Endothelial cell of umbilical vein (primary cell): ENCODE measurements around the gene TSACC. TPM values are rescaled to one million over a fixed set of nuclear protein-coding genes. Genes with fewer than 3 reads are reported as not detected.
"Not testable (repeated sequence)": the region's sequence is repeated elsewhere in the genome, so short reads cannot be mapped to it uniquely, and the experiment has no call there.

Experiments
- BruUV-seq: library from RNA; stranded (reverse); fragments of 400-500 nt; replicated peaks from 2 replicates; lab custom pipeline; 2021; lab: Mats Ljungman, UMichigan
- CTCF ChIA-PET: fragments of 300-600, 350-600 bp; sonication (Branson Sonifier 250); formaldehyde crosslinking; loops from one replicate; lab custom pipeline; 2021; ENCODE audit warnings: antibody characterized with exemption, inconsistent platforms; lab: Charles Lee
- POLR2A ChIA-PET: fragments of 300-600, 350-600 bp; sonication (Branson Sonifier 250); formaldehyde crosslinking; loops from one replicate; lab custom pipeline; 2021; ENCODE audit warnings: antibody characterized with exemption, inconsistent platforms; lab: Charles Lee
- DNase-seq: peaks from one replicate; pipeline ENCODE4 v3.0.0-alpha.2; 2011; ENCODE audit warnings: low read depth, low spot score
- FAIRE-seq: peaks from 2 replicates; lab custom pipeline; 2011; peaks lifted over from hg19 to GRCh38; lab: Jason Lieb, UNC
- H2AFZ ChIP-seq: 2 replicates; pipeline ENCODE4 v1.6.0; 2012; ENCODE audit warnings: low read depth, low read length, control low read depth, inconsistent platforms
- H3K27ac ChIP-seq: 2 replicates; pipeline ENCODE4 v1.5.1; 2011; ENCODE audit warnings: low read depth, mild to moderate bottlenecking, control low read depth, low read length, moderate library complexity; ENCODE audit not compliant: insufficient read depth
- H3K27me3 ChIP-seq, 2 experiments: 2 replicates each; pipeline versions ENCODE4 v1.6.0 to v1.6.1; 2011; ENCODE audit warnings: low read length in 2 of 2, mixed read lengths in 1 of 2; ENCODE audit not compliant: control insufficient read depth in 2 of 2, insufficient read depth in 2 of 2
- H3K36me3 ChIP-seq, 2 experiments: 2 replicates in 1 of 2; 3 replicates in 1 of 2; pipeline ENCODE4 v1.5.1; 2011; ENCODE audit warnings: low read length in 2 of 2, mild to moderate bottlenecking in 1 of 2, moderate library complexity in 1 of 2; ENCODE audit not compliant: control insufficient read depth in 2 of 2, insufficient read depth in 2 of 2; ENCODE audit errors: extremely low read depth in 1 of 2
- H3K4me1 ChIP-seq: 3 replicates; pipeline ENCODE4 v1.5.1; 2011; ENCODE audit warnings: mild to moderate bottlenecking, low read length; ENCODE audit not compliant: control insufficient read depth, insufficient read depth; ENCODE audit errors: extremely low read depth
- H3K4me2 ChIP-seq: 2 replicates; pipeline ENCODE4 v1.6.1; 2011; ENCODE audit warnings: low read length, control low read depth, mixed read lengths; ENCODE audit not compliant: insufficient read depth
- H3K4me3 ChIP-seq, 3 experiments: fragments of 200-600 bp in 1 of 3; sonication (generic), shearing (Covaris generic) in 1 of 3; replicated peaks in 1 of 3; 2 replicates each; pipeline ENCODE4 v1.5.1; 2011 to 2016; ENCODE audit warnings: control low read depth in 3 of 3, low read length in 3 of 3, mild to moderate bottlenecking in 2 of 3, inconsistent platforms in 1 of 3, low read depth in 1 of 3, moderate library complexity in 1 of 3; ENCODE audit not compliant: insufficient read depth in 1 of 3
- H3K79me2 ChIP-seq: 2 replicates; pipeline ENCODE4 v1.6.0; 2012; ENCODE audit warnings: low read length, inconsistent platforms; ENCODE audit not compliant: control insufficient read depth, insufficient read depth
- H3K9ac ChIP-seq: replicated peaks from 2 replicates; pipeline ENCODE3; 2011; ENCODE audit warnings: low read length, control low read depth; ENCODE audit not compliant: insufficient read depth; ENCODE audit errors: extremely low read depth
- H3K9me1 ChIP-seq: replicated peaks from 3 replicates; pipeline ENCODE4 v1.6.0; 2011; ENCODE audit warnings: mild to moderate bottlenecking, low read length; ENCODE audit not compliant: control insufficient read depth, insufficient read depth; ENCODE audit errors: extremely low read depth
- H3K9me3 ChIP-seq: replicated peaks from 2 replicates; pipeline ENCODE4 v1.5.1; 2012; ENCODE audit warnings: low read length, inconsistent platforms; ENCODE audit not compliant: control insufficient read depth, insufficient read depth
- H4K20me1 ChIP-seq: replicated peaks from 2 replicates; pipeline ENCODE3; 2011; ENCODE audit warnings: mild to moderate bottlenecking, low read length; ENCODE audit not compliant: control insufficient read depth, insufficient read depth; ENCODE audit errors: extremely low read depth
- EZH2 ChIP-seq: IDR thresholded peaks from 2 replicates; pipeline ENCODE4 v1.6.1; 2012; ENCODE audit warnings: borderline replicate concordance, low read depth, mild to moderate bottlenecking, moderate library complexity, low read length, inconsistent platforms; ENCODE audit not compliant: severe bottlenecking
- FOS ChIP-seq: IDR thresholded peaks from 2 replicates; pipeline ENCODE4 v1.6.1; 2011; ENCODE audit warnings: mild to moderate bottlenecking, low read length, moderate library complexity, borderline replicate concordance; ENCODE audit not compliant: insufficient read depth
- GATA2 ChIP-seq: IDR thresholded peaks from 2 replicates; pipeline ENCODE4 v1.7.0; 2011; ENCODE audit warnings: low read depth, mild to moderate bottlenecking, moderate library complexity, mixed read lengths, low read length; ENCODE audit not compliant: insufficient read length, insufficient read depth
- JUN ChIP-seq: IDR thresholded peaks from 2 replicates; pipeline ENCODE4 v1.6.1; 2011; ENCODE audit warnings: borderline replicate concordance, low read depth; ENCODE audit not compliant: insufficient read length, insufficient read depth
- MYC ChIP-seq: IDR thresholded peaks from one replicate; pipeline ENCODE4 v1.6.1; 2011; ENCODE audit warnings: mild to moderate bottlenecking, low read depth, low read length
- POLR2A ChIP-seq: IDR thresholded peaks from 2 replicates; pipeline ENCODE4 v1.6.1; 2012; ENCODE audit warnings: low read depth, mild to moderate bottlenecking, control low read depth, low read length
- POLR2AphosphoS5 ChIP-seq: IDR thresholded peaks from 2 replicates; pipeline ENCODE4 v1.6.1; 2012; ENCODE audit warnings: low read depth, mild to moderate bottlenecking, control low read depth, low read length, moderate library complexity; ENCODE audit not compliant: insufficient read depth
- dilution Hi-C: fragments of 300-500 bp; cut with MboI; formaldehyde crosslinking; loops from one replicate; pipeline ENCODE4 v1.15.0; 2019; ENCODE audit warnings: low sequenced_read_pairs; ENCODE audit not compliant: extremely low pct_ligation_motif_present
- intact Hi-C: fragments of 100-400 bp; cut with micrococcal nuclease; formaldehyde crosslinking; loops from one replicate; pipeline ENCODE4 v1.10.0; 2022
- polyA plus RNA-seq, 4 experiments: library from polyadenylated mRNA; depleted of rRNA in 3 of 4; stranded (reverse) in 3 of 4; unstranded in 1 of 4; fragments of >200 nt; gene quantifications; 2 replicates each; pipeline versions ENCODE4 v1.2.1 to v1.2.3, GENCODE V29; 2011 to 2012; ENCODE audit warnings: missing spikeins in 1 of 4
- total RNA-seq: library from RNA; stranded (reverse); gene quantifications from 2 replicates; pipeline ENCODE4 v1.2.3, GENCODE V29; 2021
- TF ChIP-seq, protein P1 (sequence below), 2 donors: IDR thresholded peaks; 1 replicate in 1 of 2; 2 replicates in 1 of 2; pipeline ENCODE4 v1.5.1; 2011; ENCODE audit warnings: low read length in 2 of 2, mild to moderate bottlenecking in 2 of 2, moderate library complexity in 2 of 2, control low read depth in 1 of 2, inconsistent platforms in 1 of 2, low read depth in 1 of 2; ENCODE audit not compliant: insufficient read depth in 1 of 2; ENCODE audit errors: extremely low read depth in 1 of 2
- TF ChIP-seq, protein P2 (sequence below): IDR thresholded peaks from 2 replicates; pipeline ENCODE4 v1.6.1; 2011; ENCODE audit not compliant: insufficient read depth, insufficient read length

TSACC gene
- total and polyA plus RNA-seq, 2 donors (not counting 3 experiments of a cell fraction or from before 2014, with no cell fraction given) = 0.69 to 0.94 TPM

GRCh38 chr1:156368889-156369684 is 30.8 kb downstream of the TSACC start, which contains the start of gene RHBG:
Gene RHBG (plus strand): TSS chr1:156369211. CDS start chr1:156369250, 39 bp downstream.
- Histone ChIP-seq H3K9me3 (no peaks in the 10 kb centered on the region), H4K20me1 (no peaks in the 10 kb centered on the region), H3K4me3 (peak within 1 kb of the TSS in 2 of 3 experiments; percentile 1 to 17), H3K79me2 (no peaks in the 10 kb centered on the region), H3K27ac (no peak within 1 kb of the TSS), H3K9ac (no peak within 1 kb of the TSS), H3K4me1 (peaks cover 6% of the 10 kb centered on the region), H3K9me1 (no peaks in the 10 kb centered on the region), H3K36me3 (no peaks in the 10 kb centered on the region), H3K4me2 (peak within 1 kb of the TSS; percentile 18), H3K27me3 (peaks cover 23 to 45% of the 10 kb centered on the region in 2 experiments), H2AFZ (peak within 1 kb of the TSS; percentile 43)
- no peak for TF ChIP-seq EZH2
- TF ChIP-seq GATA2 = no peak
- TF ChIP-seq, protein P1, sequence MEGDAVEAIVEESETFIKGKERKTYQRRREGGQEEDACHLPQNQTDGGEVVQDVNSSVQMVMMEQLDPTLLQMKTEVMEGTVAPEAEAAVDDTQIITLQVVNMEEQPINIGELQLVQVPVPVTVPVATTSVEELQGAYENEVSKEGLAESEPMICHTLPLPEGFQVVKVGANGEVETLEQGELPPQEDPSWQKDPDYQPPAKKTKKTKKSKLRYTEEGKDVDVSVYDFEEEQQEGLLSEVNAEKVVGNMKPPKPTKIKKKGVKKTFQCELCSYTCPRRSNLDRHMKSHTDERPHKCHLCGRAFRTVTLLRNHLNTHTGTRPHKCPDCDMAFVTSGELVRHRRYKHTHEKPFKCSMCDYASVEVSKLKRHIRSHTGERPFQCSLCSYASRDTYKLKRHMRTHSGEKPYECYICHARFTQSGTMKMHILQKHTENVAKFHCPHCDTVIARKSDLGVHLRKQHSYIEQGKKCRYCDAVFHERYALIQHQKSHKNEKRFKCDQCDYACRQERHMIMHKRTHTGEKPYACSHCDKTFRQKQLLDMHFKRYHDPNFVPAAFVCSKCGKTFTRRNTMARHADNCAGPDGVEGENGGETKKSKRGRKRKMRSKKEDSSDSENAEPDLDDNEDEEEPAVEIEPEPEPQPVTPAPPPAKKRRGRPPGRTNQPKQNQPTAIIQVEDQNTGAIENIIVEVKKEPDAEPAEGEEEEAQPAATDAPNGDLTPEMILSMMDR (IDR thresholded peaks at IDR 0.05; ENCODE audit: extremely low read depth in 1 of 2, insufficient read depth in 1 of 2, low read depth in 1 of 2, low read length in 2 of 2) = no peak
- TF ChIP-seq, protein P2, sequence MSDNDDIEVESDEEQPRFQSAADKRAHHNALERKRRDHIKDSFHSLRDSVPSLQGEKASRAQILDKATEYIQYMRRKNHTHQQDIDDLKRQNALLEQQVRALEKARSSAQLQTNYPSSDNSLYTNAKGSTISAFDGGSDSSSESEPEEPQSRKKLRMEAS = no peak
- TF ChIP-seq MYC = no peak
- no peak for TF ChIP-seq POLR2A
- TF ChIP-seq POLR2AphosphoS5 = no peak
- no peak for TF ChIP-seq JUN
- no peak for TF ChIP-seq FOS
- FAIRE-seq (peak; percentile 47), DNase-seq (peak; percentile 15)
- ChIA-PET POLR2A (no interaction called here), CTCF (interaction anchor here (1.2 to 1.4 kb wide), 2 partner anchors 17 to 77 kb away, joined by 5 to 6 read pairs; no protein-coding TSS in a partner anchor)
- intact Hi-C loops = no loop called here
- dilution Hi-C loops = no loop called here
- BruUV-seq = no TSS peak

GRCh38 chr1:156369685-156370286 is 31.5 kb downstream of the TSACC start:
- H2AFZ ChIP-seq, BruUV-seq, H3K9ac ChIP-seq, dilution Hi-C loops, H3K27ac ChIP-seq, H3K9me3 ChIP-seq, DNase-seq, FAIRE-seq, intact Hi-C loops, H3K79me2 ChIP-seq, H3K36me3 ChIP-seq, H3K4me3 ChIP-seq, H3K4me2 ChIP-seq, H3K4me1 ChIP-seq, H3K9me1 ChIP-seq, H4K20me1 ChIP-seq, POLR2A ChIA-PET: not testable (repeated sequence)
- CTCF ChIA-PET = interaction anchor here (0.7 to 1.4 kb wide), 3 partner anchors 16 to 76 kb away, joined by 3 to 6 read pairs (median 5); no protein-coding TSS in a partner anchor
- H3K27me3 ChIP-seq = peaks cover 23 to 45% of the 10 kb centered on the region in 2 experiments
